GM23338 (cell line): ENCODE data around the gene MAN2A2. TPM values are rescaled to one million over a fixed set of nuclear protein-coding genes. Genes with fewer than 3 reads are reported as not detected.

Source experiments
- ATAC-seq: fragments of 200-7000 bp; cut with Tn5 transposase; 3 replicates; pipeline ENCODE4 v1.9.1; 2020
- DNase-seq: peaks from one replicate; pipeline ENCODE4 v3.0.0-alpha.2; 2015; ENCODE audit warnings: low spot score
- H2AFZ ChIP-seq: fragments of 200-600 bp; sonication (generic); 2 replicates; pipeline ENCODE4 v1.8.0; 2016; ENCODE audit warnings: antibody characterized with exemption, mild to moderate bottlenecking, moderate library complexity
- H3F3A ChIP-seq: fragments of 200-600 bp; sonication (generic); replicated peaks from 2 replicates; pipeline ENCODE4 v1.8.0; 2017; ENCODE audit warnings: antibody characterized with exemption, mixed run types, low read depth
- H3K27ac ChIP-seq: fragments of 200-600 bp; sonication (generic); 2 replicates; pipeline ENCODE4 v1.6.1; 2016; ENCODE audit warnings: low read depth
- H3K27me3 ChIP-seq: fragments of 200-600 bp; sonication (generic); 2 replicates; pipeline ENCODE4 v1.8.0; 2016; ENCODE audit warnings: mild to moderate bottlenecking, mixed run types, moderate library complexity; ENCODE audit not compliant: insufficient read depth
- H3K36me3 ChIP-seq: fragments of 200-600 bp; sonication (generic); 2 replicates; pipeline ENCODE4 v1.8.0; 2016; ENCODE audit warnings: mild to moderate bottlenecking; ENCODE audit not compliant: insufficient read depth
- H3K4me1 ChIP-seq: fragments of 200-600 bp; sonication (generic); 2 replicates; pipeline ENCODE4 v1.8.0; 2016; ENCODE audit warnings: mild to moderate bottlenecking, moderate library complexity; ENCODE audit not compliant: insufficient read depth
- H3K4me2 ChIP-seq: fragments of 200-600 bp; sonication (generic); 2 replicates; pipeline ENCODE4 v1.7.1; 2017; ENCODE audit warnings: mixed run types
- H3K4me3 ChIP-seq: fragments of 200-600 bp; sonication (generic); 2 replicates; pipeline ENCODE4 v1.6.1; 2016; ENCODE audit warnings: mixed run types
- H3K79me2 ChIP-seq: fragments of 200-600 bp; sonication (generic); replicated peaks from 2 replicates; pipeline ENCODE4 v1.8.0; 2017; ENCODE audit warnings: mild to moderate bottlenecking; ENCODE audit not compliant: insufficient read depth
- H3K9me2 ChIP-seq: fragments of 200-600 bp; sonication (generic); 2 replicates; pipeline ENCODE4 v1.8.0; 2017; ENCODE audit not compliant: insufficient read depth
- H4K20me1 ChIP-seq: fragments of 200-600 bp; sonication (generic); replicated peaks from 2 replicates; pipeline ENCODE4 v1.8.0; 2017; ENCODE audit warnings: mild to moderate bottlenecking; ENCODE audit not compliant: insufficient read depth
- H3K27ac Mint-ChIP-seq: 2 replicates; pipeline ENCODE4 v1.8.0; 2020; ENCODE audit warnings: inconsistent platforms, mild to moderate bottlenecking, moderate library complexity, mixed read lengths
- H3K27me3 Mint-ChIP-seq: 3 replicates; pipeline ENCODE4 v1.8.0; 2022; ENCODE audit warnings: low read depth, mild to moderate bottlenecking, moderate library complexity, mixed read lengths, inconsistent platforms; ENCODE audit not compliant: insufficient read depth, poor library complexity
- H3K36me3 Mint-ChIP-seq: 3 replicates; pipeline ENCODE4 v1.8.0; 2021; ENCODE audit warnings: low read depth, mild to moderate bottlenecking, inconsistent platforms, moderate library complexity, mixed read lengths
- H3K4me1 Mint-ChIP-seq: 3 replicates; pipeline ENCODE4 v1.8.0; 2020; ENCODE audit warnings: mild to moderate bottlenecking, inconsistent platforms, mixed read lengths
- H3K4me3 Mint-ChIP-seq: 3 replicates; pipeline ENCODE4 v1.8.0; 2021; ENCODE audit warnings: moderate library complexity, mild to moderate bottlenecking, inconsistent platforms, mixed read lengths
- H3K9me3 Mint-ChIP-seq: 3 replicates; pipeline ENCODE4 v1.8.0; 2020; ENCODE audit warnings: moderate library complexity, mild to moderate bottlenecking, inconsistent platforms, mixed read lengths
- CREB1 ChIP-seq: fragments of 250-450 bp; sonication (Bioruptor Pico); IDR thresholded peaks from 2 replicates; pipeline ENCODE4 v1.5.0; 2020; ENCODE audit warnings: low read depth, mild to moderate bottlenecking, moderate library complexity
- ETS1 ChIP-seq: IDR thresholded peaks from 2 replicates; pipeline ENCODE4 v1.6.1; 2016; ENCODE audit warnings: antibody characterized with exemption
- EZH2 ChIP-seq: fragments of 200-600 bp; sonication (generic); IDR thresholded peaks from one replicate; pipeline ENCODE4 v1.8.0; 2017; ENCODE audit warnings: antibody characterized with exemption, mild to moderate bottlenecking, low read depth; ENCODE audit not compliant: unreplicated experiment
- EZH2phosphoT487 ChIP-seq: fragments of 200-600 bp; sonication (generic); IDR thresholded peaks from one replicate; pipeline ENCODE4 v1.8.1; 2018; ENCODE audit warnings: antibody characterized with exemption; ENCODE audit not compliant: unreplicated experiment
- JUNB ChIP-seq: IDR thresholded peaks from one replicate; pipeline ENCODE4 v1.6.1; 2016; ENCODE audit warnings: antibody characterized with exemption; ENCODE audit not compliant: unreplicated experiment
- NANOG ChIP-seq: IDR thresholded peaks from 2 replicates; pipeline ENCODE4 v1.6.1; 2016; ENCODE audit warnings: antibody characterized with exemption, borderline replicate concordance
- POLR2AphosphoS5 ChIP-seq: IDR thresholded peaks from 2 replicates; pipeline ENCODE4 v1.6.1; 2016; ENCODE audit warnings: antibody characterized with exemption, low read depth
- STAT1 ChIP-seq: IDR thresholded peaks from one replicate; pipeline ENCODE4 v1.6.1; 2016; ENCODE audit warnings: antibody characterized with exemption; ENCODE audit not compliant: unreplicated experiment
- ZNF114 ChIP-seq: fragments of 250-450 bp; sonication (Bioruptor Pico); IDR thresholded peaks from 2 replicates; pipeline ENCODE4 v1.5.0; 2020; ENCODE audit warnings: mild to moderate bottlenecking, moderate library complexity
- ZNF331 ChIP-seq: fragments of 250-450 bp; sonication (Bioruptor Pico); IDR thresholded peaks from 2 replicates; pipeline ENCODE4 v1.5.0; 2020; ENCODE audit warnings: low read depth, mild to moderate bottlenecking, moderate library complexity
- ZNF462 ChIP-seq: fragments of 250-450 bp; sonication (Bioruptor Pico); IDR thresholded peaks from 2 replicates; pipeline ENCODE4 v1.5.0; 2020; ENCODE audit warnings: mild to moderate bottlenecking, moderate library complexity
- polyA plus RNA-seq: library from polyadenylated mRNA; unstranded; fragments of >200 nt; fragmentation: Nextera tagmentation; extraction: Ambion mirVana; gene quantifications from 2 replicates; pipeline ENCODE4 v1.2.1, GENCODE V29; 2016
- total RNA-seq: library from RNA; depleted of rRNA; stranded (reverse); fragments of >200 nt; shearing (Covaris generic); gene quantifications from 2 replicates; pipeline ENCODE4 v1.2.3, GENCODE V29; 2014
- TF ChIP-seq, protein P1 (sequence below): IDR thresholded peaks from one replicate; pipeline ENCODE4 v1.6.1; 2018; ENCODE audit warnings: antibody characterized with exemption; ENCODE audit not compliant: unreplicated experiment
- TF ChIP-seq, protein P2 (sequence below), 2 experiments: fragments of 200-600 bp in 1 of 2; sonication (generic) in 1 of 2; conservative IDR thresholded peaks; 2 replicates each; pipeline versions ENCODE4 v1.5.1 to v1.6.1; 2016 to 2017; ENCODE audit warnings: antibody characterized with exemption in 2 of 2, low read depth in 2 of 2, mild to moderate bottlenecking in 2 of 2, moderate library complexity in 1 of 2

MAN2A2 gene
- total and polyA plus RNA-seq, 2 experiments from 2014 or later = 8.2 to 17.1 TPM

- Mint-ChIP-seq H3K27ac (no peak overlapping the region), H3K9me3 (no peaks in the 10 kb centered on the region), H3K27me3 (peaks cover 10% of the 10 kb centered on the region), H3K36me3 (peaks cover 12% of the 10 kb centered on the region), H3K4me3 (no peak overlapping the region), H3K4me1 (peaks cover 6% of the 10 kb centered on the region)
- Histone ChIP-seq H3K4me2 (no peak overlapping the region), H2AFZ (no peak overlapping the region), H3K27me3 (no peaks in the 10 kb centered on the region), H3K79me2 (no peaks in the 10 kb centered on the region), H3K4me1 (0 out of 2 replicates have a peak, but pooled peaks cover 2% of the 10 kb centered on the region), H3F3A (no peaks in the 10 kb centered on the region), H3K27ac (no peak overlapping the region), H3K4me3 (no peak overlapping the region), H3K36me3 (no peaks in the 10 kb centered on the region), H3K9me2 (no peaks in the 10 kb centered on the region), H4K20me1 (no peaks in the 10 kb centered on the region)
- TF ChIP-seq CREB1 (CRISPR knock-in tag) (no peak), POLR2AphosphoS5 (no peak), STAT1 (no peak), ETS1 (no peak), ZNF114 (no peak), EZH2phosphoT487 (no peak), NANOG (no peak), ZNF331 (CRISPR knock-in tag) (no peak), EZH2 (no peak), ZNF462 (CRISPR knock-in tag) (no peak), JUNB (no peak)
- TF ChIP-seq, protein P1, sequence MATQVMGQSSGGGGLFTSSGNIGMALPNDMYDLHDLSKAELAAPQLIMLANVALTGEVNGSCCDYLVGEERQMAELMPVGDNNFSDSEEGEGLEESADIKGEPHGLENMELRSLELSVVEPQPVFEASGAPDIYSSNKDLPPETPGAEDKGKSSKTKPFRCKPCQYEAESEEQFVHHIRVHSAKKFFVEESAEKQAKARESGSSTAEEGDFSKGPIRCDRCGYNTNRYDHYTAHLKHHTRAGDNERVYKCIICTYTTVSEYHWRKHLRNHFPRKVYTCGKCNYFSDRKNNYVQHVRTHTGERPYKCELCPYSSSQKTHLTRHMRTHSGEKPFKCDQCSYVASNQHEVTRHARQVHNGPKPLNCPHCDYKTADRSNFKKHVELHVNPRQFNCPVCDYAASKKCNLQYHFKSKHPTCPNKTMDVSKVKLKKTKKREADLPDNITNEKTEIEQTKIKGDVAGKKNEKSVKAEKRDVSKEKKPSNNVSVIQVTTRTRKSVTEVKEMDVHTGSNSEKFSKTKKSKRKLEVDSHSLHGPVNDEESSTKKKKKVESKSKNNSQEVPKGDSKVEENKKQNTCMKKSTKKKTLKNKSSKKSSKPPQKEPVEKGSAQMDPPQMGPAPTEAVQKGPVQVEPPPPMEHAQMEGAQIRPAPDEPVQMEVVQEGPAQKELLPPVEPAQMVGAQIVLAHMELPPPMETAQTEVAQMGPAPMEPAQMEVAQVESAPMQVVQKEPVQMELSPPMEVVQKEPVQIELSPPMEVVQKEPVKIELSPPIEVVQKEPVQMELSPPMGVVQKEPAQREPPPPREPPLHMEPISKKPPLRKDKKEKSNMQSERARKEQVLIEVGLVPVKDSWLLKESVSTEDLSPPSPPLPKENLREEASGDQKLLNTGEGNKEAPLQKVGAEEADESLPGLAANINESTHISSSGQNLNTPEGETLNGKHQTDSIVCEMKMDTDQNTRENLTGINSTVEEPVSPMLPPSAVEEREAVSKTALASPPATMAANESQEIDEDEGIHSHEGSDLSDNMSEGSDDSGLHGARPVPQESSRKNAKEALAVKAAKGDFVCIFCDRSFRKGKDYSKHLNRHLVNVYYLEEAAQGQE = no peak
- TF ChIP-seq, protein P2, sequence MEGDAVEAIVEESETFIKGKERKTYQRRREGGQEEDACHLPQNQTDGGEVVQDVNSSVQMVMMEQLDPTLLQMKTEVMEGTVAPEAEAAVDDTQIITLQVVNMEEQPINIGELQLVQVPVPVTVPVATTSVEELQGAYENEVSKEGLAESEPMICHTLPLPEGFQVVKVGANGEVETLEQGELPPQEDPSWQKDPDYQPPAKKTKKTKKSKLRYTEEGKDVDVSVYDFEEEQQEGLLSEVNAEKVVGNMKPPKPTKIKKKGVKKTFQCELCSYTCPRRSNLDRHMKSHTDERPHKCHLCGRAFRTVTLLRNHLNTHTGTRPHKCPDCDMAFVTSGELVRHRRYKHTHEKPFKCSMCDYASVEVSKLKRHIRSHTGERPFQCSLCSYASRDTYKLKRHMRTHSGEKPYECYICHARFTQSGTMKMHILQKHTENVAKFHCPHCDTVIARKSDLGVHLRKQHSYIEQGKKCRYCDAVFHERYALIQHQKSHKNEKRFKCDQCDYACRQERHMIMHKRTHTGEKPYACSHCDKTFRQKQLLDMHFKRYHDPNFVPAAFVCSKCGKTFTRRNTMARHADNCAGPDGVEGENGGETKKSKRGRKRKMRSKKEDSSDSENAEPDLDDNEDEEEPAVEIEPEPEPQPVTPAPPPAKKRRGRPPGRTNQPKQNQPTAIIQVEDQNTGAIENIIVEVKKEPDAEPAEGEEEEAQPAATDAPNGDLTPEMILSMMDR (conservative IDR thresholded peaks at IDR 0.05; ENCODE audit: low read depth in 2 of 2) = no peak
- no peak for DNase-seq
- no peak for ATAC-seq
Observed at GRCh38 chr15:90917569-90917968, 14.5 kb downstream of the MAN2A2 start.
